ENCODE results near the gene GPBP1. TPM values are rescaled to one million over a fixed set of nuclear protein-coding genes. Genes with fewer than 3 reads are reported as not detected.
"Not testable (repeated sequence)": the region's sequence is repeated elsewhere in the genome, so short reads cannot be mapped to it uniquely, and the experiment has no call there.

GPBP1 gene
- total and polyA plus RNA-seq, 4 donors: 119 to 147 (median 133) TPM

GRCh38 chr5:57164124-57164523 is 9.7 kb upstream of the GPBP1 start:
- Histone ChIP-seq H3K9me3 (ENCODE audit: control insufficient read depth, insufficient read depth, low read length) (no peaks in the 10 kb centered on the region), H3K27me3 (ENCODE audit: control insufficient read depth, insufficient read depth, low read length) (no peaks in the 10 kb centered on the region), H3K4me3 (ENCODE audit: low read depth, low read length) (no peak overlapping the region), H3K27ac (ENCODE audit: low read depth, low read length) (no peak overlapping the region), H3K4me1 (ENCODE audit: control insufficient read depth, insufficient read depth, low read length) (no peaks in the 10 kb centered on the region), H3K36me3 (ENCODE audit: control insufficient read depth, insufficient read depth, low read length) (no peaks in the 10 kb centered on the region)
- 97% methylated on average over 6 of the region's 8 CpGs for WGBS (ENCODE audit: insufficient coverage)
- DNase-seq (ENCODE audit: low read depth in 4 of 6, low spot score in 6 of 6): no peak

DNA sequence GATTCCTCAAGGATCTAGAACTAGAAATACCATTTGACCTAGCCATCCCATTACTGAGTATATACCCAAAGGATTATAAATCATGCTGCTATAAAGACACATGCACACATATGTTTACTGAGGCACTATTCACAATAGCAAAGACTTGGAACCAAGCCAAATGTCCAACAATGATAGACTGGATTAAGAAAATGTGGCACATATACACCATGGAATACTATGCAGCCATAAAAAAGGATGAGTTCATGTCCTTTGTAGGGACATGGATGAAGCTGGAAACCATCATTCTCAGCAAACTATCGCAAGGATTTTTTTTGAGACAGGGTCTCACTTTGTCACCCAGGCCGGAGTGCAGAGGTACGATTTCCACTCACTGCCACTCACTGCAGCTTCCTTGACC is 8.7 kb upstream of the GPBP1 start:
- not testable (repeated sequence) for H3K4me3 ChIP-seq (ENCODE audit: low read depth, low read length); H3K36me3 ChIP-seq (ENCODE audit: control insufficient read depth, insufficient read depth, low read length); H3K4me1 ChIP-seq (ENCODE audit: control insufficient read depth, insufficient read depth, low read length); H3K27me3 ChIP-seq (ENCODE audit: control insufficient read depth, insufficient read depth, low read length); DNase-seq (ENCODE audit: low read depth in 4 of 6, low spot score in 6 of 6); H3K27ac ChIP-seq (ENCODE audit: low read depth, low read length); H3K9me3 ChIP-seq (ENCODE audit: control insufficient read depth, insufficient read depth, low read length)
- WGBS (ENCODE audit: insufficient coverage): 100% methylated on average over 3 of the region's 3 CpGs

DNA sequence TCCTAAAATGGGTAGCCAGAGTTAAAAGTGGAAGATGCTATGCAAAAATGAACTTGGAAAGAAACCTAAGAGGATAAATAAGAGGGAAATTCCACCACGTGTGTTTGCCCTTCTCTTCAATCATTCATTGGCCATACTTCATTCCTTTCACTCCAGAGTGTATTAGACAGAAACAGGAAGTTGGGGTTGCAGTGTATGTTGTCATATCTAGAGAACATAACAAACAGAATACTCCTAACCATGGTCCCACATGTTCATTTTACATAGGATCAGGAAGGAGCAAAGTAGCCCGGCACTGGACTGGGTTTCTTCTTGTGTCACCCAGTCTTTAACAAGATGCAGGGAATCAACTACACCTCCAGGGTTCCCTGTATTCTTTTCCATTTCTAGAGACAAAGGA is 7.6 kb upstream of the GPBP1 start:
- Histone ChIP-seq H3K4me3 (ENCODE audit: low read depth, low read length) (no peak overlapping the region), H3K27me3 (ENCODE audit: control insufficient read depth, insufficient read depth, low read length) (no peaks in the 10 kb centered on the region), H3K27ac (ENCODE audit: low read depth, low read length) (no peak overlapping the region), H3K9me3 (ENCODE audit: control insufficient read depth, insufficient read depth, low read length) (no peaks in the 10 kb centered on the region), H3K4me1 (ENCODE audit: control insufficient read depth, insufficient read depth, low read length) (no peaks in the 10 kb centered on the region), H3K36me3 (ENCODE audit: control insufficient read depth, insufficient read depth, low read length) (no peaks in the 10 kb centered on the region)
- 100% methylated on average over 1 of the region's 2 CpGs for WGBS (ENCODE audit: insufficient coverage)
- no peak for DNase-seq (ENCODE audit: low read depth in 4 of 6, low spot score in 6 of 6)

DNA sequence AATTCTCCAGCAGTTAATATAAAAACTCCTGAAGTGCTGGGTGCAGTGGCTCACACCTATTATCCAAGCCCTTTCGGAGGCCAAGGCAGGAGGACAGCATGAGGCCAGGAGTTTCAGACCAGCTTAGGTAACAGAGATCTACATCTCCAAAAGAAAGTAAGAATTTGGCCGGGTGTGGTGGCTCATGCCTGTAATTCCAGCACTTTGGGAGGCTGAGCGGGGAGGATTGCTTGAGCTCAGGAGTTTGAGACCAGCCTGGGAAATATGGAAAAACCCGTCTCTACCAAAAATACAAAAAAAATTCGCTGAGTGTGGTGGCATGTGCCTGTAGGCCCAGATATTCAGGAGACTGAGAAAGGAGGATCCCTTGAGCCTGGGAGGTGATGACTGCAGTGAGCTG is 6.7 kb upstream of the GPBP1 start:
- WGBS (ENCODE audit: insufficient coverage): 94% methylated on average over 3 of the region's 5 CpGs

DNA sequence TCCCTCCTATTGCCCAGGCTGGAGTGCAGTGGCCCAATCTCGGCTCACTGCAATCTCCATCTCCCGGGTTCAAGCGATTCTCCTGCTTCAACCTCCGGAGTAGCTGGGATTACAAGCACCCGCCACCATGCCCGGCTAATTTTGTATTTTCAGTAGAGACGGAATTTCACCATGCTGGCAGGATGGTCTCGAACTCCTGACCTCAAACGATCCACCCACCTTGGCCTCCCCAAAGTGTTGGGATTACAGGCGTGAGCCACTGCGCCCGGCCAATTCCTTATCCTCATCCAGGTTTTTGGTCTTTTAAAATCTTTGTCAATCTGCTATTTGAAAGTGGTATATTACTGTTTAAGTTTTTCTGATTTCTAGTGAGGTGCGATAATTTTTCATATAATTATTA is 3.7 kb upstream of the GPBP1 start:
- H3K4me1 ChIP-seq (ENCODE audit: control insufficient read depth, insufficient read depth, low read length); H3K36me3 ChIP-seq (ENCODE audit: control insufficient read depth, insufficient read depth, low read length); DNase-seq (ENCODE audit: low read depth in 4 of 6, low spot score in 6 of 6); H3K9me3 ChIP-seq (ENCODE audit: control insufficient read depth, insufficient read depth, low read length); H3K27ac ChIP-seq (ENCODE audit: low read depth, low read length); H3K27me3 ChIP-seq (ENCODE audit: control insufficient read depth, insufficient read depth, low read length); H3K4me3 ChIP-seq (ENCODE audit: low read depth, low read length): not testable (repeated sequence)
- 93% methylated on average over 6 of the region's 13 CpGs for WGBS (ENCODE audit: insufficient coverage)

More for the DNA sequence above, 6.7 kb upstream of the GPBP1 start:
- no peaks in the 10 kb centered on the region for H3K36me3 ChIP-seq (ENCODE audit: control insufficient read depth, insufficient read depth, low read length)
- DNase-seq (ENCODE audit: low read depth in 4 of 6, low spot score in 6 of 6): no peak
- no peaks in the 10 kb centered on the region for H3K4me1 ChIP-seq (ENCODE audit: control insufficient read depth, insufficient read depth, low read length)
- H3K4me3 ChIP-seq (ENCODE audit: low read depth, low read length): no peak overlapping the region
- no peaks in the 10 kb centered on the region for H3K9me3 ChIP-seq (ENCODE audit: control insufficient read depth, insufficient read depth, low read length)
- H3K27ac ChIP-seq (ENCODE audit: low read depth, low read length): no peak overlapping the region
- no peaks in the 10 kb centered on the region for H3K27me3 ChIP-seq (ENCODE audit: control insufficient read depth, insufficient read depth, low read length)

DNA sequence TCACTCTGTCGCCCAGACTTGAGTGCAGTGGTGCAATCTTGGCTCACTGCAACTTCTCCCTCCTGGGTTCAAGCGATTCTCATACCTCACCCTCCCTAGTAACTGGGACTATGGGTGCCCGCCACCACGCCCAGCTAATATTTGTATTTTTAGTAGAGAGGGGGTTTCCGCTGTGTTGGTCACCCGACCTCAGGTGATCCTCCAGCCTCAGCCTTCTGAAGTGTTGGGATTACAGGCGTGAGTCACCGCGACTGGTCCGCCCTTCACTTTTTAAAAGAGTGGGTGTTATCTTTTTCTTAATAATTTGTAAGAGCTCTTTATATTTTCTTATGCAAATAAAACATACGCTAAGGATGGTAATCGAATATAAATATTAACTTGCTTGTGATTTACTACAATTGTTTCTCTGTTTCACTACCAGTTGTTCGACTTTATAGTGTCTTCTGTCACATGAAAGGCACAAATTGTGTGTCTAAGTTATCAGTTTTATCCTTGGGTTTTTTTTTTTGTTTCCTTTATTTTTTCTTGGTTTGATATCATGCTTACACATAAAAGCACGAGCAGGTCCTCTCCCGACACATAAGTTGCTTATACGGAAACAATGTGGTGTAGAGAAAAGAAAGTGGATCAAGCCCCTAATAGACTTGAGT is 1.9 kb upstream of the GPBP1 start:
- H3K4me1 ChIP-seq (ENCODE audit: control insufficient read depth, insufficient read depth, low read length): peaks cover 3% of the 10 kb centered on the region
- no peaks in the 10 kb centered on the region for H3K27me3 ChIP-seq (ENCODE audit: control insufficient read depth, insufficient read depth, low read length)
- peak overlapping the region; percentile 96 for H3K4me3 ChIP-seq (ENCODE audit: low read depth, low read length)
- WGBS (ENCODE audit: insufficient coverage): no CpG with 5 or more reads among the region's 16 CpGs
- DNase-seq (ENCODE audit: low read depth in 4 of 6, low spot score in 6 of 6): no peak
- H3K36me3 ChIP-seq (ENCODE audit: control insufficient read depth, insufficient read depth, low read length): no peaks in the 10 kb centered on the region
- peak overlapping the region; percentile 99 for H3K27ac ChIP-seq (ENCODE audit: low read depth, low read length)
- H3K9me3 ChIP-seq (ENCODE audit: control insufficient read depth, insufficient read depth, low read length): no peaks in the 10 kb centered on the region

- Histone ChIP-seq H3K27ac (ENCODE audit: low read depth, low read length) (peak overlapping the region; percentile 99), H3K9me3 (ENCODE audit: control insufficient read depth, insufficient read depth, low read length) (no peaks in the 10 kb centered on the region), H3K27me3 (ENCODE audit: control insufficient read depth, insufficient read depth, low read length) (no peaks in the 10 kb centered on the region), H3K36me3 (ENCODE audit: control insufficient read depth, insufficient read depth, low read length) (no peaks in the 10 kb centered on the region), H3K4me3 (ENCODE audit: low read depth, low read length) (peak overlapping the region; percentile 96), H3K4me1 (ENCODE audit: control insufficient read depth, insufficient read depth, low read length) (peaks cover 8% of the 10 kb centered on the region)
- DNase-seq (ENCODE audit: low read depth in 4 of 6, low spot score in 6 of 6): peak in 3 of 6 donors; percentile 49 to 72 (median 56)
- WGBS (ENCODE audit: insufficient coverage): under 1% methylated on average over 19 of the region's 31 CpGs
Measured at GRCh38 chr5:57172466-57173318, 1.2 kb upstream of the GPBP1 start.

- no peaks in the 10 kb centered on the region for H3K9me3 ChIP-seq (ENCODE audit: control insufficient read depth, insufficient read depth, low read length)
- H3K27me3 ChIP-seq (ENCODE audit: control insufficient read depth, insufficient read depth, low read length): no peaks in the 10 kb centered on the region
- 0% methylated on average over 40 of the region's 47 CpGs for WGBS (ENCODE audit: insufficient coverage)
- no peaks in the 10 kb centered on the region for H3K36me3 ChIP-seq (ENCODE audit: control insufficient read depth, insufficient read depth, low read length)
- peak in 2 of 6 donors; percentile 28 to 64 for DNase-seq (ENCODE audit: low read depth in 4 of 6, low spot score in 6 of 6)
- H3K27ac ChIP-seq (ENCODE audit: low read depth, low read length): peak overlapping the region; percentile 99
- peak overlapping the region; percentile 96 for H3K4me3 ChIP-seq (ENCODE audit: low read depth, low read length)
- peaks cover 17% of the 10 kb centered on the region for H3K4me1 ChIP-seq (ENCODE audit: control insufficient read depth, insufficient read depth, low read length)
Measured at GRCh38 chr5:57174128-57174889, 450 bp downstream of the GPBP1 start.

GRCh38 chr5:57174890-57175510 is 1.1 kb downstream of the GPBP1 start:
- Histone ChIP-seq H3K36me3 (ENCODE audit: control insufficient read depth, insufficient read depth, low read length) (no peaks in the 10 kb centered on the region), H3K4me1 (ENCODE audit: control insufficient read depth, insufficient read depth, low read length) (peaks cover 23% of the 10 kb centered on the region), H3K27ac (ENCODE audit: low read depth, low read length) (peak overlapping the region; percentile 99), H3K9me3 (ENCODE audit: control insufficient read depth, insufficient read depth, low read length) (no peaks in the 10 kb centered on the region), H3K27me3 (ENCODE audit: control insufficient read depth, insufficient read depth, low read length) (no peaks in the 10 kb centered on the region), H3K4me3 (ENCODE audit: low read depth, low read length) (peak overlapping the region; percentile 96)
- DNase-seq (ENCODE audit: low read depth in 4 of 6, low spot score in 6 of 6): peak in 2 of 6 donors; percentile 18 to 33
- WGBS (ENCODE audit: insufficient coverage): no CpG with 5 or more reads among the region's 11 CpGs
